T1000 (cell line): ENCODE measurements around the gene URB1.
"Not testable (repeated sequence)": the region's sequence is repeated elsewhere in the genome, so short reads cannot be mapped to it uniquely, and the experiment has no call there.

Experiments
- DNase-seq: peaks from one replicate; lab custom pipeline; 2025; ENCODE audit warnings: mixed read lengths; lab: John Stamatoyannopoulos, UW

Gene URB1

DNA sequence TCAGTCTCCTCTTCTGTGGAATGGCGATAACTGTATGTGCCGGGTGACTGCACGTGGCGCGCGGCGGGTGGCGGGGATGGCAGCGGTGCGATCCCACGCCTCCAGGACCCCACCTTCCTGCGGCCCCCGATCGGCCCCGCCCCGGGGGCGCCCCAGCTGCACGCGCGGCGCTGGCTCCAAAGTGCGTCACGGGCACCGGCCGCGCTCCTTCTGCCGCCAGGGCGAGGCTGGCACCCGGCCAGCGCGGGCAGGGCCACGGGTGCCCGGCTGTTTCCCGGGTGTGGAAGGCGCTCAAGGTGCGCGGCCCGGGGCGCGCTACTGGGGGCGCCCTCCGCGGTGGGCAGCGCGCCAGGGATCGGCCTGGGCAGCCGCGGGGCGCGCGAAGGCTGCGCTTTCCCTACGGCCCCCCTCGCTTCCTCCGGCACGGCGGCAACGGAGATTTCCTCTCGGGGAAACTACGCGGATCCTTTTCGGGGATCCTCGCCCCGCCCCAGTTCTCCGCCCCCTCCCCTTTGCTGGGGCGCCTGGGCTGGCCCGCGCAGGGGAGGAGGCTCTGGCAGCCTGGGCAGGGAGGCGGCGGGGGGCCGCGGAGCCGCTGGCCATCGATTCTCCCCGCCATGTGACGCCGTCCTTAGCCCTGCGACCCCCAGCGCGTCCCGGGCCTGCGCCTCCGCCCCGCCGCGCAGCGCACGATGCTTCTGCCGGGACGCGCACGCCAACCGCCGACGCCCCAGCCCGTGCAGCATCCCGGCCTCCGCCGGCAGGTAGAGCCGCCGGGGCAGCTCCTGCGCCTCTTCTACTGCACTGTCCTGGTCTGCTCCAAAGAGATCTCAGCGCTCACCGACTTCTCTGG, 19.6 kb upstream of the URB1 start, which contains the start of gene EVA1C:
TSS of gene EVA1C (plus strand) at position 545 of the 853 bp plus-strand sequence. CDS start at position 693, 148 bp downstream.
- DNase-seq: peak; percentile 59

DNA sequence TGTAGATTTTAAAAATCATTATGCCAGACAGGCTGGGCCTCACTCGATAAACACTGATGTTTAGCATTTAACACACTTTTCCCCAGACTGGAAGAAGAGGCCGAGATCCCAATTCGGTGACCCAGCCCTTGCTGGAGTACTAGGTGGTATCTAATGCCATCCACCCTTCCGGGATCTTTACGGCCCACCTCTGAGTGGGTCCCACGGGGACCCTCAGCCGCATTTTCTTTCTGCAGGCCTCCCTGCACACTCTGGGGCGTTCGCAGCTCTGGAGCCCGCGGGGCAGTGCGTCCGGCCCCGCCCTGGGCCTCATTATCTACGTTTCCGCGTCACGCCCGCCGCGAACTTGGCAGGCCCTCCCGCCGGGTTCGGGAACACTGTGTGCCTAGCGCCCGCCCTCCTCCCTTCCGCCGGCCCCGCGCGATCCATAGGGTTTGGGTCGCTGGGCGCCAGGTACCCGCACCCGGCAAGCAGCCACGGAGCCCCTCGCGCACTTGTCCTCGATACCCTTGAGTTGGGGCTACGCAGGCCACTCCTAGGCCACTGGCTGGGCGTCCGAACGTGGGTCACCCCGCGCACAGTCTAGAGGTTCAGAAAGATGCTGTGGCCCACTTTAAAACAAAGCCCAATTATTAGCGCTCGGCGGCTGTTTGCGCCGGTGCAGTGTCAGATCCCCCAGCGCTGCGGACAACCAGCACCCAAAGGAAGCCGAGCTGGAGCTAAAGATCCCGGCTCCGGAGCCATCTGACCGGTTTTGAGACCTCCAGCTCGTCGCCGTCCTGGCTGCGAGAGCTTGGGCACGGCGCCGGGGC, 18.7 kb upstream of the URB1 start:
- DNase-seq: peak; percentile 51

DNA sequence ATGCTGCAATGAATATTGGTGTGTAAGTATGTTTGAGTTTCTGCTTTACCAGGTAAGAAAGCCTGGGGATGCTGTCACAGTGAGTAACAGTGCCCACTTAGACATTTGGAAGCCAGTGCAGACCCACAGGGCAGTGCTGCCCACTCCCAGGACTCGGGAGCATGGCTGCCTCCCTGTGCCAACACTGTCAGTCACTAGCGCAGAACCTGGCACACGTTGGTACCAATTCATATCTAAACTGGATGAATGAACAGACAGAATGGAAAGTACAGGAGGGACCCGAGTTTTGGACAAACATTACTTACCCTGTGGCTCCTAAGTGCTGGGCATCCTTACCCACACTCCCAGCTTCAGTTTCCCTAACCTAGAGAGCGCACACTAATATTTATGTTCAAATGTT, 18.1 kb upstream of the URB1 start:
- DNase-seq: no peak

DNA sequence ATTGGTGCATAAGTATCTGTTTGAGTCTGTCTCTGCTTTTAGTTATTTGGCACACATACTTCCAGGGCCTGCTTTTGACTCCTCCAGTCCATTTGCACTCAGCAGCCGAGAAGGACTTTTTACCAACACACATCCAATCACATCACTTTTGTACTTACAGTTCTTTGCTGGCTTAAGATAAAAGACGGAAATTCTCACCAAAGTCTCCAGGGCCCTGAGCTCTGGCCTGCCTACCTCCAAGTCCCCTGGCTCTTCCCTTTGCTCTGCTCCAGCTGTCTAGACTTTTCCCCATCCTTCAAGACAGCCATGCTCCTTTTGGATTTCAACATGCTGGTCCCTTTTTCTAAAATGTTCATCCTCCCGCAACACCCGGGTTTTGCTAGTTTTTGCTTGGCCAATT, 17.5 kb upstream of the URB1 start:
- no peak for DNase-seq

GRCh38 chr21:32406405-32406804, 13.6 kb upstream of the URB1 start:
- DNase-seq: no peak

DNA sequence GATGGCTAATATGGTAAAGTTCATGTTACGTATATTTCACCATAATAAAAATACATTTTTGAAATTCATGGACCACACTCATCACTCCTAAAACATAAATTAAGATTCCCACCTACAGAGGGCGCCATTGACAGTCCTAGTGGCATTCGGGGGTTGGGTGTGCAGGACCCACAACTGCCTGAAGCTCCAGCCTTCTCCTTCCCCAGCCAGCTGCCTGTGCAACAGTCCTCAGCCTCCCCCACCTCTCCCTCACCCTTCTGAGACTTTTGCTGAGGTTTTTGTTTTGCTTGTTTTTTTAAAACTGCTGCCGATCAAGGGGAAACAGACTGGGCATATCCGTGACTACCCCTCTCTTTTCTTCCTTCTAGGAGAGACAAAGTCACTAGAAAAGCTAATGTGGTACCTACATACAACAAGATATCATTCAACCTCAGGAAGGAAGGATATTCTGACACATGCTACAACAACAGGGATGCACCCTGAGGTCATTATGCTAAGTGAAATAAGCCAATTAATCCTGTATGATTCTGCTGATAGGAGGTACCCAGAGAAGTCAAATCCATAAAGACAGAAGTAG, 10.5 kb upstream of the URB1 start:
- peak; percentile 30 for DNase-seq

GRCh38 chr21:32393677-32394001, 827 bp upstream of the URB1 start:
- DNase-seq: no peak

- no peak for DNase-seq
These were observed 423 bp downstream of the URB1 start for GRCh38 chr21:32392299-32392879.

- no peak for DNase-seq
These were observed 1.1 kb downstream of the URB1 start for GRCh38 chr21:32391755-32392154.

DNA sequence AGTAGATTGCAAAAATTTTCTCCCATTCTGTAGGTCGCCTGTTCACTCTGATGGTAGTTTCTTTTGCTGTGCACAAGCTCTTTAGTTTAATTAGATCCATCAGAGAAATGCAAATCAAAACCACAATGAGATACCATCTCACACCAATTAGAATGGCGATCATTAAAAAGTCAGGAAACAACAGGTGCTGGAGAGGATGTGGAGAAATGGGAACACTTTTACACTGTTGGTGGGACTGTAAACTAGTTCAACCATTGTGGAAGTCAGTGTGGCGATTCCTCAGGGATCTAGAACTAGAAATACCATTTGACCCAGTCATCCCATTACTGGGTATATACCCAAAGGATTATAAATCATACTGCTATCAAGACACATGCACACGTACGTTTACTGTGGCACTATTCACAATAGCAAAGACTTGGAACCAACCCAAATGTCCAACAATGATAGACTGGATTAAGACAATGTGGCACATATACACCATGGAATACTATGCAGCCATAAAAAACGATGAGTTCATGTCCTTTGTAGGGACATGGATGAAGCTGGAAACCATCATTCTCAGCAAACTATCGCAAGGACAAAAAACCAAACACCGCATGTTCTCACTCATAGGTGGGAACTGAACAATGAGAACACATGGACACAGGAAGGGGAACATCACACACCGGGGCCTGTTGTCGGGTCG, 2.1 kb downstream of the URB1 start:
- not testable (repeated sequence) for DNase-seq

DNA sequence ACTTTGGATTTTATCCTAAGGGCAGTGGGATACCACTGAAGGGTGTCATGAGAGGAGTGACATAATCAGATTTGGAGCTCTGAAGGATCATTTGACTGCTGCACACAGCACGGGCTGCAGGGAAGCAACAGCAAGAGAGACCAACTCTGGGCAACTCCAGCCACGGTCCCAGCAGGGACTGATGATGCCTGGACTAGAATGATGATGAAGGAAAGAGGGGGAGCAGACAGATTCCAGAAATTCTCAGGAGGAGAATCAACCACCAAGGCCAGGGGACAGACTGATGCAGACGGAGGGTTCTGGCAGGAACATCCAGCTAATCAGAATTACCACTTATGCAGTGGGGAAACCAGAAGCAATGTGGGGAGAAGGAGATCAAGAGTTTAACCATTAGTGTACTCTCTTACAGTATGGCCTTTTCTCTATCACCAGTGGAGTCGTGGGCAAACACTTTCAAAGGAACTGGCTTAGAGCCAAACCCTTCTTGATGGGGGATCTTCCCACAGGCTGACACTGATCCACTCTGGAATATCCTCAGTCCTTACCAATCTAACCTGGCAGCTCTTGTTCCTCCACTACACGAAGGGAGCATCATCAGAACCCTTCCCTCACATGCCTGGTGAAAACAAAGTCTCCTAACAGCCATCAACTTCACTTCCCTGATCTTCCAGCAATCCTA, 3.3 kb downstream of the URB1 start:
- no peak for DNase-seq

GRCh38 chr21:32388306-32388705, 4.5 kb downstream of the URB1 start:
- no peak for DNase-seq

- no peak for DNase-seq
These were observed 5.7 kb downstream of the URB1 start for GRCh38 chr21:32387151-32387550.

DNA sequence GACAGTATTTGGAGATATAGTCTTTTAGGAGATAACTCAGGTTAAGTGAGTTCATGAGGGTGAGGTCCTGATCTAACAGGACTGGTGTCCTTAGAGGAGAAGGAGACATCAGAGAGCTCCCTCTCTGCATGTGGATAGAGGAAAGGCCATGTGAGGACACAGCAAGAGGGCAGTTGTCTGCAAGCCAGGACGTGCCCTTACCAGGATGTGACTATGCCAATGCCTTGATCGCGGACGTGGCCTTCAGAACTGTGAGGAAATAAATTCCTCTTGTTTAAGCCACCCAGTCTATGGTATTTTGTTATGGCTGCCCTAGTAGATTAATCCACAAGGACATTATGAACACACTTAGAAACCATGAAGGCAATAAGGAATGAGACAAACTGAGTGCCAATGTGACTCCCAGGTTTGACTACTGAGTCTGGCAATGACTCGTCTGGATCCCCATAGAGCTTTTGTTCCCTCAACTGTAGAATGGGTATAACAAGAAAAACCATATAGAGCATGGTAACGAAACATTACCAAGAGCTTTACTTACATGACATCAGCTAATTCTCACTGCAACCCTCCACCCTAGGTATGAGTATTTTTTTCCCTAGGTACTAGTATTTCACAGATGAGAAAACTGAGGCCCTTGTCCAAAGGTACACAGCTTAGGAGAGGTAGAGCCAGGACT, 6.5 kb downstream of the URB1 start:
- no peak for DNase-seq

DNA sequence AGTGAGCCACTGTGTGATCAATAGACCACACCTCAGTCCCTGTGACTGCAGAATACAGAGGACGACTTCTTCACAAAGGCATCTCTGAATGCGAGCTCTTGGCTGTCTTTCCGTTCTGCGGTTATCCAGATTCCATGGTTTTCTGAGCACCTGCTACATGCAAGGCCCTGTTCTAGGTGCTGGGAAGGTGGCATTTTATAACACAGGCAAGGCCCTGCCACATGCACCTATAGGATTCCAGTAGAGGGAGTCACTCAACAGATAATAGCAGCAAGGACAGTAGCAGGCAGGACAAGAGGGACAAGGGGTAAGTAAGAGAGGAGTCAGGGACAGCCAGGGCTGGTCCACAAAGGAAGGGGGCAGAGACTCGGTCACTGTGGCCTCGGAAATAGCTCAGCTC, 9.0 kb downstream of the URB1 start:
- no peak for DNase-seq

DNA sequence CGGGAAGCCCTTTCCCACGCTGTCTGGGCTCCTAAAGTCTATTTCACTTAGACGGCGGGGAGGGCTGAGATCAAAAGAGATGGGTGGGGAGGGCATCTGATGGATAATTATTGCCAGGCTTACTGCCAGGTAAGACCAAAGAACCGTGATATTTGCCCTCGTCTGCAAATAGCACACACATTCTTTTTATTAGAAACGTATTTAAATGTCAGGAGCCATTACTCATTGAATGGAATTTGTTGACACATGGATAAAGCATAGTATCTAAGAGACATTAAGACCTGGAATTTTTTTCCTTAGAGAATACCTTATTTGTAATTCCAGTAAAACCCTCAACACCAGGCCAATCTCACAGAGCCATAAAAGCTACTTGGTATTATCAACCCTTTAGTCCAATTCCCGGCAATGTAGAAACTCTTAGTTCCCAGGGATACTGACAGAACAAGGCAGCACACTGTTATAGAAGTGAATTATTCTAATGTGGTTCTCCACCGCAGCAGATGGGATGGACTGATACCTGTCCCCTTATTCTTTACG, 10.6 kb downstream of the URB1 start:
- peak; percentile 2 for DNase-seq

- no peak for DNase-seq
These were observed 11.2 kb downstream of the URB1 start for GRCh38 chr21:32381571-32381970.

DNA sequence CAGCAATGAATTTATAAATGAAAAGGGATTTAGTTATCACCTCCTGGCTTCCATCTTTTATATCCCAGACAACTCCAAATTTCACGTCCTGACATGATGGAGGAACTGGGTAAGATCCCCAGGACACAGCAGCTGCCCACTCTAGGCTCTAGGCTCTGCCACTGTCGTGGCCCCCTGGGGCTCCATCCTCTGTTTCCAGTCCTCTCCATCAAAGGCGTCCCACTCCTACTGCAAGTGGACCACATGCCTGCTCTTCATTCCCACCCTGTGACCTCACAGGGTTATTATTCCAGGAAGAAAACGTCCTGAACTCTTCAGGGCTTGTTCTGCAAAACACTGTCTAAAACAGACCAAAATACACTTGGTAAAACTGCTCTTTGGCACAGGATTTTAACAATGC, 11.9 kb downstream of the URB1 start:
- DNase-seq: no peak

GRCh38 chr21:32378956-32379355, 13.9 kb downstream of the URB1 start:
- no peak for DNase-seq

DNA sequence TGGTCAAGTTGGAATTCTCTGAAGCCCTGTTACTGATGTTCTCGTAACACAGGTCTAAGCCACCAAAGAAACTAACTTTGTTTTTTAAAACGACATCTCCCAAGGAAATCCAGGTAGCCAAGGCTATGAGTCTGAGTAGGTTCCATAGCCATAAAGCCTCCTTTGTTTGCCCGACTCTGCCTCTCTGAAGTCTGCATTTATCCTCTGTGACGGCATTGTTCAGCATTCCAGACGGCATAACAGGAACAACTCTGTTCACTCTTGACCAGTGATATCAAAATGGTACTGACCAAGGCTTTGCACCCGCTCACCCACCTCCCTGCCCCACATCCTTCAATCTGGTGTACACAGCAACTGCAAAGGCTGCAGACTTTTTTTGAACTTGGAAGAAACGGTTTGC, 14.8 kb downstream of the URB1 start:
- no peak for DNase-seq
